ENCODE measurements around the gene ARL5C. TPM values are rescaled to one million over a fixed set of nuclear protein-coding genes. Genes with fewer than 3 reads are reported as not detected.

ARL5C gene
- total and polyA plus RNA-seq, 12 donors = not detected

GRCh38 chr17:39146273-39146672 lies 19.7 kb downstream of the ARL5C start:
- DNase-seq (no peak), ATAC-seq (no peak)
- intact Hi-C loops (cut with DNase I) = loop anchor here in 1 of 10 donors (10.0 kb wide), 1 partner anchor 51 kb away; no protein-coding TSS in a partner anchor
- no peak for TF ChIP-seq CTCF (IDR thresholded peaks at IDR 0.05)
- 97 to 98% methylated on average over 3 of the region's 3 CpGs for WGBS, 2 donors
- no peak overlapping the region for H3K4me3 ChIP-seq
- H3K27ac ChIP-seq = peak overlapping the region in 3 of 10 donors; percentile 31 to 86 (median 84)
- no peaks in the 10 kb centered on the region for H3K36me3 ChIP-seq
- peaks cover 0 to 51% (median 20%) of the 10 kb centered on the region in 9 donors for H3K4me1 ChIP-seq
- peaks cover 0 to 22% (median 11%) of the 10 kb centered on the region in 7 donors for H3K27me3 ChIP-seq
- no peaks in the 10 kb centered on the region for H3K9me3 ChIP-seq

GRCh38 chr17:39145143-39145542 lies 20.8 kb downstream of the ARL5C start:
- WGBS, 2 donors = 67 to 83% methylated on average over 3 of the region's 3 CpGs
- no peak for DNase-seq
- intact Hi-C loops (cut with DNase I) = loop anchor here in 1 of 10 donors (10.0 kb wide), 1 partner anchor 50 kb away; no protein-coding TSS in a partner anchor

GRCh38 chr17:39144416-39144840 lies 21.5 kb downstream of the ARL5C start:
- H3K27me3 ChIP-seq = peaks cover 0 to 4% (median 0%) of the 10 kb centered on the region in 7 donors
- intact Hi-C loops (cut with DNase I) = loop anchor here in 2 of 10 donors (5.0 to 10.0 kb wide), 2 partner anchors 42 to 50 kb away; no protein-coding TSS in a partner anchor
- ATAC-seq = peak; percentile 81 to 92 (median 88)
- 38 to 50% methylated on average over 9 of the region's 9 CpGs for WGBS, 2 donors
- H3K36me3 ChIP-seq = no peaks in the 10 kb centered on the region
- H3K4me3 ChIP-seq = no peak overlapping the region
- H3K4me1 ChIP-seq = peaks cover 0 to 50% (median 20%) of the 10 kb centered on the region in 9 donors
- no peak for TF ChIP-seq CTCF (IDR thresholded peaks at IDR 0.05)
- H3K27ac ChIP-seq = peak overlapping the region; percentile 44 to 90 (median 82)
- DNase-seq = peak; percentile 81 to 92
- no peaks in the 10 kb centered on the region for H3K9me3 ChIP-seq

More at GRCh38 chr17:39145143-39145542, 20.8 kb downstream of the ARL5C start:
- no peaks in the 10 kb centered on the region for H3K36me3 ChIP-seq
- peak overlapping the region in 8 of 10 donors; percentile 50 to 90 (median 85) for H3K27ac ChIP-seq
- peaks cover 0 to 11% (median under 1%) of the 10 kb centered on the region in 7 donors for H3K27me3 ChIP-seq
- no peak for ATAC-seq
- no peak for TF ChIP-seq CTCF (IDR thresholded peaks at IDR 0.05)
- no peaks in the 10 kb centered on the region for H3K9me3 ChIP-seq
- peaks cover 0 to 50% (median 20%) of the 10 kb centered on the region in 9 donors for H3K4me1 ChIP-seq
- H3K4me3 ChIP-seq = no peak overlapping the region

- Histone ChIP-seq H3K9me3 (no peaks in the 10 kb centered on the region), H3K4me1 (peaks cover 0 to 57% (median 21%) of the 10 kb centered on the region in 9 donors), H3K36me3 (no peaks in the 10 kb centered on the region), H3K4me3 (no peak overlapping the region), H3K27me3 (no peaks in the 10 kb centered on the region), H3K27ac (peak overlapping the region; percentile 44 to 90 (median 82))
- intact Hi-C loops (cut with DNase I) = loop anchor here in 2 of 10 donors (5.0 to 10.0 kb wide), 2 partner anchors 41 to 49 kb away; no protein-coding TSS in a partner anchor
- 68 to 81% methylated on average over 7 of the region's 7 CpGs for WGBS, 2 donors
- DNase-seq = peak; percentile 70 to 74
- no peak for TF ChIP-seq CTCF (IDR thresholded peaks at IDR 0.05)
- peak; percentile 65 to 79 (median 70) for ATAC-seq
Measured at GRCh38 chr17:39143552-39144093, 22.3 kb downstream of the ARL5C start.
